ENCODE results near the gene PARD3B.

Gene PARD3B

GRCh38 chr2:204544961-204545860 lies at the start of gene PARD3B:
Gene PARD3B (plus strand): TSS chr2:204545475. CDS start chr2:204546000, 525 bp downstream.
- DNase-seq = peak; percentile 41 to 73 (median 50)

- no peak for DNase-seq
These were observed 48.5 kb upstream of the PARD3B start for GRCh38 chr2:204496779-204497178.

- DNase-seq = no peak
These were observed 47.4 kb upstream of the PARD3B start for GRCh38 chr2:204497855-204498254.

GRCh38 chr2:204498291-204498690 lies 47.0 kb upstream of the PARD3B start:
- no peak for DNase-seq

GRCh38 chr2:204503869-204504268 lies 41.4 kb upstream of the PARD3B start:
- no peak for DNase-seq

- no peak for DNase-seq
These were observed 40.7 kb upstream of the PARD3B start for GRCh38 chr2:204504594-204504993.

GRCh38 chr2:204505488-204505887 lies 39.8 kb upstream of the PARD3B start:
- no peak for DNase-seq

GRCh38 chr2:204505946-204506345 lies 39.3 kb upstream of the PARD3B start:
- DNase-seq = no peak

GRCh38 chr2:204507636-204508035 lies 37.6 kb upstream of the PARD3B start:
- DNase-seq = no peak

- DNase-seq = no peak
These were observed 34.4 kb upstream of the PARD3B start for GRCh38 chr2:204510709-204511420.

- DNase-seq = no peak
These were observed 30.8 kb upstream of the PARD3B start for GRCh38 chr2:204514439-204514838.

GRCh38 chr2:204515416-204515815 lies 29.9 kb upstream of the PARD3B start:
- DNase-seq = no peak

GRCh38 chr2:204517154-204517553 lies 28.1 kb upstream of the PARD3B start:
- DNase-seq = no peak

GRCh38 chr2:204529795-204530463 lies 15.3 kb upstream of the PARD3B start:
- no peak for DNase-seq

GRCh38 chr2:204530464-204530805 lies 14.8 kb upstream of the PARD3B start:
- no peak for DNase-seq

- no peak for DNase-seq
These were observed 11.5 kb upstream of the PARD3B start for GRCh38 chr2:204533629-204534370.

- DNase-seq = no peak
These were observed 9.9 kb upstream of the PARD3B start for GRCh38 chr2:204535356-204535755.

- no peak for DNase-seq
These were observed 9.5 kb upstream of the PARD3B start for GRCh38 chr2:204535764-204536163.

- no peak for DNase-seq
These were observed 6.9 kb upstream of the PARD3B start for GRCh38 chr2:204538182-204539018.

GRCh38 chr2:204539019-204539385 lies 6.3 kb upstream of the PARD3B start:
- no peak for DNase-seq

- DNase-seq = no peak
These were observed 3.6 kb upstream of the PARD3B start for GRCh38 chr2:204541637-204542036.
